SW480 (cell line): Measurements from ENCODE around the gene FAM53B.
"Not testable (repeated sequence)": the region's sequence is repeated elsewhere in the genome, so short reads cannot be mapped to it uniquely, and the experiment has no call there.

Experiments
- DNase-seq: peaks from one replicate; pipeline ENCODE4 v3.0.0-alpha.2; 2016; ENCODE audit warnings: low spot score

Gene FAM53B

GRCh38 chr10:124596962-124597845 is 147.0 kb downstream of the FAM53B start:
- peak; percentile 8 for DNase-seq

DNA sequence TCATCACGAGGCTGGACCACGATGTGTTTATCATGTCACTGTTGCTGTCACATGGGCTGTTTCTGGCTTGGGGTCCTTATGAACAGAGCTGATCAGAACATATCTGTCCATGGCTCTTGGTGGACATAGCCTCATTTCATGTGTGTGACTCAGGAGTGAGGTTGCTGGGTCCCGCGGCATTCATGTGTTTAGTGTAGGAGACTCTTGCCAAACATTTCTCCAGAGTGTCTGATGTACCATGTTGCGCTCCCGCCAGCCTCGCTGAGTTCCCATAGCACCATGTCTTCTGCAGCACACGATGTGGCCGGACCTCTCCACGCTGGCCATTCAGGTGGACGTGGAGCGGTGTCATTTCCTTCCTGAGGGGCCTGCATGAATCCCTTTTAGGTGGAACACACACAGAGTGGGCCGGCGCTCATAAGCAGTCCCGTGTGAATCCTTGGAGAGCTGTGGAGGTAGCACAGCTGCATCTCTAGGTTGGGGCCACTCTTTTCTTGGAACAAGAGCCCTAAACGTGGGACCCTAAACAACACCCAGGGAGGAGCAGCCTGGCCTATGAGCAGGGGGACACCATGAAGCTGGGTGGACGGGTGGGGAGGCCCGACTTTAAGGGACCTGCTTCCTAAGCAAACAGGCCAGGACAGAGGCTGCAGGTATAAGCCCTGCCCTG is 147.9 kb downstream of the FAM53B start:
- no peak for DNase-seq

DNA sequence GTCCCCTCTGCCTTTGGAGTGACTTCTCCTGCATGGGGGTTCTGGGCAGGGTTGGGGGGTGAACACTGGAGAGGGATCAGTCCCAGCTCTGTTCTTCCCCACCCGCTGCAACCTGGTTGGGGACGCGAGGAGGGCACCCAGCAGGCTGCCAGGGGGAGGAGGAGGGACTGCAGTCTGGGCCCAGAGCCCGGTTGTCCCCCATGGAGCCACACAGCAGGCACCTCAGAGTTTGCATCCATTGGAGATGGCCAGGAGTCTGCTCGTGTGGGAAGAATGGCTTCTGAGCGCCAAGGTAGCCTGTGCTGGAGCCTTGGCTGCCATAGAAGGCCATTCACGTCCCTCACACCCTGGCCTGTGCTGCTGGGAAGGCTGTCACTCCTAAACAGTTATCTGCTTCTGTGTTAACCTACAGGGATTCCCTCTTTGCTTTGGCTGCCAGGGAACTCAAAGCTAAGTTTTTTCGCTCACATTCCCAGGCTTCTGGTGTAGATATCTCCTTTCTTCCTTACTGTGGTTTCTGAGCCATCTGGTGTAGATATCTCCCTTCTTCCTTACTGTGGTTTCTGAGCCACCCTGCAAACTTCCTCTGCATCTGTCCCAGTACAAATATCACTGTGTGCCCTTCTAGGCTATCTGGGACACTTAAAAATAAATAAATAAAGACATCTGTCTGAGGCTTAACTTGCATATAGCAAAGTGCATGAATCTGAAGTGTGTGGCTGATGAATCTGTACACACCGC is 148.9 kb downstream of the FAM53B start:
- DNase-seq = no peak

GRCh38 chr10:124594240-124594639 is 149.9 kb downstream of the FAM53B start:
- DNase-seq = no peak

DNA sequence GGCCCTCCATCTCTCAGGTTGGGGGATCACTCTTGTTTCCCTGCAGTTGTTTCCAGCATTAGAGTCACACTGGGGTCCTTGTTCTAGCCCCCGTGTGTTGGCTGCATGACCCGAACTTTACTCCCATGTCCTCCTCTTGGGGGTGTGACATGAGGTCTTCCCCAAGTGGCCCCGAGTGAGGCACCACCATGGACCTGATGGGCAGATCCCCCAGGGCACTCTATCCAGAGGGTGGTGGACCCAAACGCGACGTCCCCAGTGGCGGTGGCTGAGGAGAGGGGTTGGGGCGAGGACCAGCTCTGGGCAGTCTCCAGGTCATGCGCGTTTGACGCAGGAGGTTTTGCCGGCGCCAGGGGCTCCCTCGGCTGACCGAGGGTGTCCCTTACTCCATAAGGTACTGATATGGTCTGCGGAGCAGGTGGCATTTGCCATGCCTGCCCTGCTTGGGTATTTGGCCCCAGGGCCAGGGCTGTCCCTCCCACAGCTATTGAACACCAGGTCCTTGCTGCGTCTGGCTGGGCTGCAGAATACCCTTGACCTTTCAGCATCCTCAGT is 150.7 kb downstream of the FAM53B start:
- DNase-seq = no peak

DNA sequence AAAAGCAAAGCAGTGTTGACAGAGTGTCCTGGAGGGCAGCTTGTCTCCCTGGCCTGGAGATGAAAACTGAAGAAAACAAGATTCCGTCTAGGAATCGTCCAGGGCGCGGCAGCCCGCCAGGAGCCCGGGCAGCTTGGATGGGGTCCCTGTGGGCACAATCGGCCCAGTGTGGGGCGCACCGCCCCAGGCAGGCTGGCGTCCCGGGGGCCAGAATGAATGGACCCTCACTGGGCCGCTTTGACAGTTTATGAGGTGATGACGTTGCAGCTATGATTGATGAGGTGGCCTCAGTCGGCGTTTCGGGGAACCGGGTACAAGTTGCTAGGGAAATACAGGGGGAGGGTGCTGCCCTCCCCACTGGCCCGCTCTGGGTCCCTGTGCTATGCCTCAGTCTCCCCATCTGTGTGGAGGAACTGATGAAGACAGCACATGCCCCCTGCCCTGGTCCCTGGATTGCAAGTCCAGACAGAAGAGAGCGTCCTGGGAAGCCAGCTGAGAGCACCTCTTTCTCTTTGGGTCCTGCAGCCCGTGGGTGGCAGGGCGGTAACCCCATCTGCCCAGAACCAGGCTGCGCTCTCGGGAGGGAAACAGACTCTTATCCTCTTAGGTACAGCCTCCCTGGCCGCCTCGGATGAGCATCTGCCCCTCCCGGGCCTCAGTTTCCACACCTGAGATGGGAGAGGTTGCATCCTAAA is 151.3 kb downstream of the FAM53B start:
- no peak for DNase-seq

GRCh38 chr10:124592101-124592500 is 152.1 kb downstream of the FAM53B start:
- no peak for DNase-seq

DNA sequence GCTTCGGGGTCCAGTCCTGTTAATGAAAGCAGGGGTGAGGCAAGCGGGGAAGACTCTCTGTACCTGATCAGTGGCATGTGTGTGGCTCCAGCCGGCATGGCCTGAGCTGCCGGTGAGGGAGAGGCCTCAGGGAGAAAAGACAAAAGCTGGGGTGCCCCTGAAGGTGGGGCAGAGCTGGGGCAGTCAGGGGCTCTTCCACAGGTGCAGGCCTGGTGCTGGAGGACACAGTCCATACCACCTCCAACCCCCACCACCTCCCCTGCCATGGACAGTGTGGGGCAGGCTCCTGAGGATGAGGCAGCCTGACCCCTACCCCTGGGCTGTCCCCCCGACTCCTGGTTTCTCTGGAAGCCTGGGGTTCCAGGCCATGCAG is 153.1 kb downstream of the FAM53B start:
- no peak for DNase-seq

GRCh38 chr10:124590216-124591122 is 153.7 kb downstream of the FAM53B start:
- DNase-seq = no peak

GRCh38 chr10:124589491-124590041 is 154.6 kb downstream of the FAM53B start:
- no peak for DNase-seq

- no peak for DNase-seq
Measured at GRCh38 chr10:124588736-124589490, 155.3 kb downstream of the FAM53B start.

DNA sequence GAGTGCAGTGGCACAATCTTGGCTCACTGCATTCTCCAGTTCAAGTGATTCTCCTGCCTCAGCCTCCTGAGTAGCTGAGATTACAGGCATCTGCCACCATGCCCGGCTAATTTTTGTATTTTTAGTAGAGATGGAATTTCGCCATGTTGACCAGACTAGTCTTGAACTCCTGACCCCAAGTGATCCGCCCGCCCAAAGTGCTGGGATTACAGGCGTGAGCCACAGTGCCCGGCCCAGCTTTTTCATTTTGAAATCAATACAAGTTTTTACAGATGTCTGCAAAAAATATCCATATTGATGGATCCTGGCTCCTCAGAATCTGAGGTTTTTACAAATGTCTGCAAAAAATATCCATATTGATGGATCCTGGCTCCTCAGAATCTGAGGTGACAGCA is 155.8 kb downstream of the FAM53B start:
- not testable (repeated sequence) for DNase-seq

DNA sequence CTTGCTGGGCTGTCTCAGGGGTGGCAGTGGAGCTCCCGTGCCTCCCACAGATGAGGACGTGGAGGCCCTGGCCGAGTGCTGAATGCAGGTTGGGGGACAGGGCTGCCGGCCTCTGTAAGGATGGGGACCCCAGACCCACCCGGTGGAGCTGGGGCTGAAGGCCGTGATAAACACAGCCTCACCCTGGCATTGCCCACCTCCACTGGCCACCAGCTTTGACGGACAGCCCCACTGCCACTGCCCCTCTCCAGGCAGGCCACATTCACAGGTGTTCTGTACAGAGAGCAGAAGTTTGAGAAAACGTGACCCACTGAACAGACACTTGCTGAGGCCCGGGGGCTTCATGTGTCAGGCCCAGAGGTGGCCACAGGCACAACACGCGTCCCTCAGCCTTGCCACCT is 156.4 kb downstream of the FAM53B start:
- no peak for DNase-seq

DNA sequence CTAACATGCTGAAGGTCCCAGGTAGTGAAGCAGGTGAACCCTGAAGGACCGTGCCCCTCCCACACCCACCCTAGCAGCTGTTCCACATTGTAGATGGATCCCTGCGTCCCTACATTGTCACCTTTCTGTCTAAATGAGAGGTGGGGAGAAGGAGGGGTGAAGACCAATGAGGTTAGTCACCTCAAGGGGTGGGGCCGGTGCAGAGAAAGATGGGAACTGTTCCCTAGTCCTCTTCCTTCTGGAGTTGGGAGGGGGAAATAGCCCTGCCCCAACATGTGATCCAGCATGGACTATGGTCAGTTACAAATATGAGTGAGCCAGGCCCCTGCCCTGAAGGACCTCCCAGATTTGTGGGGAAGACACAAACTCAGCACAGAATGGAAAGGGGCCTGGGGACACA is 158.0 kb downstream of the FAM53B start:
- no peak for DNase-seq

DNA sequence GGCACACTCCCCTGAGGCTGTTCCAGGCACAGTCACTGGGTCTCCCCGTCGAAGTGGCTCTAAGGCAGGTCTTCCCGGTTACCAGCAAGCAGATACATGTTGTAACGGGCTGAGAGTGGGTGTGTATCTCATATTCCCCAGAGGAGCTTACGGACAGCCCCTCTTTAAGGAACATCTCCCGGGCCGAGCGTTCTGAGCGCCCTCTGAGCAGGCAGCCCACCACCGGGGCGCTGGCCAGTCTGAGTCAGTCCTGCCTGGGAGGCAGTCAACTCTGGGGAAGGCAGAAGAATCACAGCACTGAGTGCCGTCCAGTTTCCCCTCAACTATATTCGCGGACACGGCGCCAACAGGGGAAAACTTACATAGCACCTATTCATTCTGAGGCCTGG is 165.2 kb downstream of the FAM53B start:
- DNase-seq = no peak

DNA sequence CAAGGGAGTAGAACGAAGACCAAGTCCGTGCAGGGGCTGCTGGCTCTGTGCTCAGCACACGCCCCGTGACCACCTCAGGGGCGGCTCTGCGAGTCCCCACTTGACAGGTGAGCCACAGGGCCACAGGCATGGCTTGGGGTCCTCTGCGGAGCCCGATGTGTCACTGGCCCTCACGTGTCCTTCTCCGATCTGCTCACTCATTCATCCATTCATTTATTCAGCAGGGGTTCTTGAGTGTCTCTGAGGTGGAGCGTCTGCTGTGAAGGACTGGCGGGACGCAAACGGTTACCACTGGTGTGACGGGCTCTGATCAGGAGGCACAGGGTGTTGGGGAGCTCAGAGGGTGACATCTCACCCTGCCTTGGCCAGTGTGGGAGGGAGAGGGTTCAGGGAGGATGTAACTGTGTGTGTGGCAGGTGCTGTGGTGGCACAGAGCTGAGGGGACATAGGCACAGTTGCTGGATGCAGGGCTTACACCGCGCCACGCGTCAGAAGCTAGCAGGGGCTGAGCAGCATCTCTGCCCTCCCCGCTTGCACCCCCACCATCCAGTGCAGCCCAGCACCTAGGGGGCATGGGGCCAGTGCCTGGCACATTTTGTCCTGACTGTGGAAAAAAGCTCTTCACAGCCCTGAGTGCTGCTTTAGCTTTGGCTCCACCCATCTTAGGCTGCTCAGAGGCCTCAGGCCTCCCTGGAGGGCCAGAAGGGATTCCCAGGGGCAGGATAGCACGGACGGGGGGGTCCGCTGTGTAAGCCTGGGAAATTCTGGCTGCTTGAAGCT is 165.8 kb downstream of the FAM53B start:
- DNase-seq = no peak

DNA sequence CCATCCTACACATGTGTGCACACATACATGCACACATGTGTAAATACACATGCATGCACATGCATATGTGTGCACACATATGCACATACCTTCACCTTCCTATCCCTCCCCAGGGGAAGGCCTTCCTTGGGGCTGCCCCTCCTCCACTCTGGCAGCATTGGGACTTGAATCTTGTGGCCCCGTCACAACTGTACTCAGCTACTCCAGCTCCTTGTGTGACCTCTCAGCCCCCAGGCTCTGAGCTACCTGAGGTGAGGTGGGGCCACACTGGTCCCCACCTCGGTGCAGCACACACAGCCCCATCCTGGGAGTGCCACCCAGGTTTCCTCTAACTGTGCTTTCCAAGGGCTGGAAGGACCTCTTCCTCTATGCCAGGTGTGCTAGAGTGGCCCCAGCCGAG is 166.5 kb downstream of the FAM53B start:
- DNase-seq = no peak

GRCh38 chr10:124576526-124577420 is 167.4 kb downstream of the FAM53B start:
- DNase-seq = no peak
